Endothelial cell (in vitro differentiated cells): ENCODE measurements around the gene C1orf210. TPM values are rescaled to one million over a fixed set of nuclear protein-coding genes. Genes with fewer than 3 reads are reported as not detected.
A peak's percentile ranks its signal among the peaks of the same experiment; 100 is the strongest.

ENCODE experiments used
- DNase-seq: peaks from one replicate; pipeline ENCODE4 v3.0.0; 2021; ENCODE audit warnings: low spot score
- H3K27ac Mint-ChIP-seq: one replicate; pipeline ENCODE4 v1.8.0; 2021; ENCODE audit warnings: mixed read lengths, inconsistent platforms; ENCODE audit not compliant: unreplicated experiment
- H3K27me3 Mint-ChIP-seq: one replicate; pipeline ENCODE4 v1.8.0; 2021; ENCODE audit warnings: mild to moderate bottlenecking, moderate library complexity, mixed read lengths, inconsistent platforms; ENCODE audit not compliant: unreplicated experiment
- H3K36me3 Mint-ChIP-seq: one replicate; pipeline ENCODE4 v1.8.0; 2021; ENCODE audit warnings: mild to moderate bottlenecking, low read depth, mixed read lengths, inconsistent platforms; ENCODE audit not compliant: unreplicated experiment
- H3K4me1 Mint-ChIP-seq: one replicate; pipeline ENCODE4 v1.8.0; 2021; ENCODE audit warnings: mild to moderate bottlenecking, mixed read lengths, inconsistent platforms; ENCODE audit not compliant: unreplicated experiment
- H3K4me3 Mint-ChIP-seq: one replicate; pipeline ENCODE4 v1.8.0; 2021; ENCODE audit warnings: mild to moderate bottlenecking, mixed read lengths, inconsistent platforms; ENCODE audit not compliant: unreplicated experiment
- H3K9me3 Mint-ChIP-seq: one replicate; pipeline ENCODE4 v1.8.0; 2021; ENCODE audit warnings: mixed read lengths, inconsistent platforms; ENCODE audit not compliant: unreplicated experiment
- total RNA-seq: library from RNA; stranded (reverse); fragmentation: NEBNext Ultra II Directional; extraction: Animal tissue kit (Norgen Biotek cat#: 25700); gene quantifications from one replicate; pipeline ENCODE4 v1.2.1, GENCODE V29; 2021; ENCODE audit not compliant: unreplicated experiment
- TF ChIP-seq, protein P1 (sequence below): fragments of 200-600 bp; sonication (generic); IDR thresholded peaks from one replicate; pipeline ENCODE4 v1.5.0; 2021; ENCODE audit warnings: antibody characterized with exemption; ENCODE audit not compliant: unreplicated experiment

Gene C1orf210
- total RNA-seq, 1 donor from 2014 or later = not detected

GRCh38 chr1:43298055-43298454, 12.7 kb upstream of the C1orf210 start:
- Mint-ChIP-seq H3K27me3 (peaks cover 9% of the 10 kb centered on the region), H3K9me3 (no peaks in the 10 kb centered on the region), H3K36me3 (peaks cover 13% of the 10 kb centered on the region), H3K4me1 (peaks cover 66% of the 10 kb centered on the region), H3K27ac (peak overlapping the region; percentile 54), H3K4me3 (peak overlapping the region; percentile 43)
- no peak for DNase-seq
- TF ChIP-seq, protein P1, sequence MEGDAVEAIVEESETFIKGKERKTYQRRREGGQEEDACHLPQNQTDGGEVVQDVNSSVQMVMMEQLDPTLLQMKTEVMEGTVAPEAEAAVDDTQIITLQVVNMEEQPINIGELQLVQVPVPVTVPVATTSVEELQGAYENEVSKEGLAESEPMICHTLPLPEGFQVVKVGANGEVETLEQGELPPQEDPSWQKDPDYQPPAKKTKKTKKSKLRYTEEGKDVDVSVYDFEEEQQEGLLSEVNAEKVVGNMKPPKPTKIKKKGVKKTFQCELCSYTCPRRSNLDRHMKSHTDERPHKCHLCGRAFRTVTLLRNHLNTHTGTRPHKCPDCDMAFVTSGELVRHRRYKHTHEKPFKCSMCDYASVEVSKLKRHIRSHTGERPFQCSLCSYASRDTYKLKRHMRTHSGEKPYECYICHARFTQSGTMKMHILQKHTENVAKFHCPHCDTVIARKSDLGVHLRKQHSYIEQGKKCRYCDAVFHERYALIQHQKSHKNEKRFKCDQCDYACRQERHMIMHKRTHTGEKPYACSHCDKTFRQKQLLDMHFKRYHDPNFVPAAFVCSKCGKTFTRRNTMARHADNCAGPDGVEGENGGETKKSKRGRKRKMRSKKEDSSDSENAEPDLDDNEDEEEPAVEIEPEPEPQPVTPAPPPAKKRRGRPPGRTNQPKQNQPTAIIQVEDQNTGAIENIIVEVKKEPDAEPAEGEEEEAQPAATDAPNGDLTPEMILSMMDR = no peak

DNA sequence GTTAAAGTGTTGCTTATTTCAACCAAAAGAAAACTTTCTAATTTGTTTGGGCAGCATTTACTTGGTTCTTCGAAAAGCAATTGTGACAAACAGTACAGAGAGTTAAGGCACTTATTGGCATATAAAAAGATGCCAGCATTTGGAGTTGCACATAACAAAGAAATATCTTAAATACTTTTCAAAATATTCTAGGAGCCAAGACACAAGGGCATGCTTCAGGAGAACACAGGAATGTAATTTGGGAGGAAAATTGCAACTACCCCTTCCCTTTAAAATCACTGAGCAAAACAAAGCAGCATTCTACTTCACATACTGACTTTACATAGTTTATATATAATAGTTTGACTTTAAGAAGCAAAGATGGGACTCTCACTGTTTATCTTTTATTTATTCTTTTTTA, 10.8 kb upstream of the C1orf210 start:
- Mint-ChIP-seq H3K4me1 (peaks cover 54% of the 10 kb centered on the region), H3K36me3 (no peaks in the 10 kb centered on the region), H3K27ac (peak overlapping the region; percentile 85), H3K4me3 (no peak overlapping the region), H3K9me3 (no peaks in the 10 kb centered on the region), H3K27me3 (peaks cover 3% of the 10 kb centered on the region)
- DNase-seq = no peak
- TF ChIP-seq, protein P1 = no peak

GRCh38 chr1:43294761-43295160, 9.4 kb upstream of the C1orf210 start:
- H3K36me3 Mint-ChIP-seq = no peaks in the 10 kb centered on the region
- TF ChIP-seq, protein P1 = no peak
- H3K9me3 Mint-ChIP-seq = no peaks in the 10 kb centered on the region
- DNase-seq = no peak
- H3K4me1 Mint-ChIP-seq = peaks cover 45% of the 10 kb centered on the region
- no peak overlapping the region for H3K4me3 Mint-ChIP-seq
- H3K27ac Mint-ChIP-seq = peak overlapping the region; percentile 80
- H3K27me3 Mint-ChIP-seq = no peaks in the 10 kb centered on the region

GRCh38 chr1:43293896-43294760, 8.7 kb upstream of the C1orf210 start:
- DNase-seq = no peak

More at GRCh38 chr1:43293896-43294760, 8.7 kb upstream of the C1orf210 start:
- no peaks in the 10 kb centered on the region for H3K27me3 Mint-ChIP-seq
- H3K9me3 Mint-ChIP-seq = no peaks in the 10 kb centered on the region
- H3K27ac Mint-ChIP-seq = peak overlapping the region; percentile 80
- no peaks in the 10 kb centered on the region for H3K36me3 Mint-ChIP-seq
- peaks cover 38% of the 10 kb centered on the region for H3K4me1 Mint-ChIP-seq
- H3K4me3 Mint-ChIP-seq = no peak overlapping the region
- TF ChIP-seq, protein P1 = no peak
